ENCODE measurements around the gene GJA9.
A peak's percentile ranks its signal among the peaks of the same experiment; 100 is the strongest.

The GJA9 gene

GRCh38 chr1:38833146-38833545, 48.2 kb downstream of the GJA9 start:
- Histone ChIP-seq H3K9ac (ENCODE audit: low read length) (no peak overlapping the region), H3K18ac (ENCODE audit: low read length) (no peak overlapping the region), H4K12ac (ENCODE audit: low read depth, low read length) (no peak overlapping the region), H3K9me3 (ENCODE audit: insufficient read depth, low read depth, low read length) (no peaks in the 10 kb centered on the region), H3K27me3 (ENCODE audit: insufficient read depth, low read length) (no peaks in the 10 kb centered on the region), H3K4me1 (ENCODE audit: control insufficient read depth in 1 of 2, insufficient read depth in 2 of 2, low read length in 2 of 2) (no peaks in the 10 kb centered on the region), H2BK12ac (ENCODE audit: low read length) (no peak overlapping the region), H2BK120ac (ENCODE audit: insufficient read depth, low read length, poor library complexity) (no peak overlapping the region), H2AK5ac (ENCODE audit: low read length) (no peak overlapping the region), H3K23ac (ENCODE audit: low read length) (no peak overlapping the region), H3K27ac (ENCODE audit: low read depth, low read length) (no peak overlapping the region), H3K79me1 (ENCODE audit: low read length) (no peaks in the 10 kb centered on the region), H2AFZ (ENCODE audit: insufficient read depth, low read length, poor library complexity) (no peak overlapping the region), H4K91ac (ENCODE audit: low read depth, low read length) (no peak overlapping the region), H3K14ac (ENCODE audit: low read length) (no peak overlapping the region), H3K4me2 (ENCODE audit: low read length) (no peak overlapping the region), H4K8ac (ENCODE audit: low read depth, low read length) (no peak overlapping the region), H3K4me3 (ENCODE audit: low read depth, low read length) (no peak overlapping the region), H3K36me3 (ENCODE audit: control insufficient read depth in 1 of 2, insufficient read depth in 2 of 2, low read length in 2 of 2) (peaks cover 0 to 5% of the 10 kb centered on the region in 2 experiments), H3K4ac (ENCODE audit: low read depth, low read length) (no peak overlapping the region), H3K79me2 (ENCODE audit: control insufficient read depth, insufficient read depth, low read length, poor library complexity) (no peaks in the 10 kb centered on the region), H2BK5ac (ENCODE audit: low read depth, low read length, poor library complexity) (no peak overlapping the region)
- DNase-seq: no peak
- no CpG with 5 or more reads among the region's 3 CpGs for WGBS (ENCODE audit: extremely low coverage, insufficient coverage, insufficient read length)

- no peak overlapping the region for H3K27ac ChIP-seq (ENCODE audit: low read depth, low read length)
- H3K27me3 ChIP-seq (ENCODE audit: insufficient read depth, low read length): no peaks in the 10 kb centered on the region
- H3K4me1 ChIP-seq (ENCODE audit: control insufficient read depth in 1 of 2, insufficient read depth in 2 of 2, low read length in 2 of 2): no peaks in the 10 kb centered on the region
- WGBS (ENCODE audit: extremely low coverage, insufficient coverage, insufficient read length): no CpG with 5 or more reads among the region's 3 CpGs
- H3K18ac ChIP-seq (ENCODE audit: low read length): no peak overlapping the region
- no peak overlapping the region for H3K9ac ChIP-seq (ENCODE audit: low read length)
- H3K79me1 ChIP-seq (ENCODE audit: low read length): no peaks in the 10 kb centered on the region
- no peak overlapping the region for H4K91ac ChIP-seq (ENCODE audit: low read depth, low read length)
- DNase-seq: no peak
- no peaks in the 10 kb centered on the region for H3K9me3 ChIP-seq (ENCODE audit: insufficient read depth, low read depth, low read length)
- H3K14ac ChIP-seq (ENCODE audit: low read length): no peak overlapping the region
- no peak overlapping the region for H3K4me2 ChIP-seq (ENCODE audit: low read length)
- H2AK5ac ChIP-seq (ENCODE audit: low read length): no peak overlapping the region
- H4K12ac ChIP-seq (ENCODE audit: low read depth, low read length): no peak overlapping the region
- H2BK5ac ChIP-seq (ENCODE audit: low read depth, low read length, poor library complexity): no peak overlapping the region
- no peak overlapping the region for H3K4me3 ChIP-seq (ENCODE audit: low read depth, low read length)
- H2BK120ac ChIP-seq (ENCODE audit: insufficient read depth, low read length, poor library complexity): no peak overlapping the region
- H2BK12ac ChIP-seq (ENCODE audit: low read length): no peak overlapping the region
- no peak overlapping the region for H3K4ac ChIP-seq (ENCODE audit: low read depth, low read length)
- no peak overlapping the region for H2AFZ ChIP-seq (ENCODE audit: insufficient read depth, low read length, poor library complexity)
- no peak overlapping the region for H3K23ac ChIP-seq (ENCODE audit: low read length)
- no peak overlapping the region for H4K8ac ChIP-seq (ENCODE audit: low read depth, low read length)
- H3K79me2 ChIP-seq (ENCODE audit: control insufficient read depth, insufficient read depth, low read length, poor library complexity): no peaks in the 10 kb centered on the region
- peaks cover 0 to 2% of the 10 kb centered on the region in 2 experiments for H3K36me3 ChIP-seq (ENCODE audit: control insufficient read depth in 1 of 2, insufficient read depth in 2 of 2, low read length in 2 of 2)
Measured at GRCh38 chr1:38832370-38832734, 49.0 kb downstream of the GJA9 start.

- WGBS (ENCODE audit: extremely low coverage, insufficient coverage, insufficient read length): no CpG with 5 or more reads among the region's 6 CpGs
Measured at GRCh38 chr1:38831731-38832369, 49.5 kb downstream of the GJA9 start.

GRCh38 chr1:38829368-38829767, 52.0 kb downstream of the GJA9 start:
- DNase-seq: no peak
- no peak overlapping the region for H2BK5ac ChIP-seq (ENCODE audit: low read depth, low read length, poor library complexity)
- WGBS (ENCODE audit: extremely low coverage, insufficient coverage, insufficient read length): no CpG with 5 or more reads among the region's 1 CpG

More at GRCh38 chr1:38831731-38832369, 49.5 kb downstream of the GJA9 start:
- H2AFZ ChIP-seq (ENCODE audit: insufficient read depth, low read length, poor library complexity): no peak overlapping the region
- no peak overlapping the region for H3K23ac ChIP-seq (ENCODE audit: low read length)
- H3K4me3 ChIP-seq (ENCODE audit: low read depth, low read length): no peak overlapping the region
- peak; percentile 29 to 70 for DNase-seq
- H3K14ac ChIP-seq (ENCODE audit: low read length): no peak overlapping the region
- no peaks in the 10 kb centered on the region for H3K9me3 ChIP-seq (ENCODE audit: insufficient read depth, low read depth, low read length)
- no peak overlapping the region for H4K12ac ChIP-seq (ENCODE audit: low read depth, low read length)
- H3K36me3 ChIP-seq (ENCODE audit: control insufficient read depth in 1 of 2, insufficient read depth in 2 of 2, low read length in 2 of 2): no peaks in the 10 kb centered on the region
- H3K9ac ChIP-seq (ENCODE audit: low read length): no peak overlapping the region
- H3K27me3 ChIP-seq (ENCODE audit: insufficient read depth, low read length): no peaks in the 10 kb centered on the region
- no peak overlapping the region for H2BK12ac ChIP-seq (ENCODE audit: low read length)
- H4K91ac ChIP-seq (ENCODE audit: low read depth, low read length): no peak overlapping the region
- no peak overlapping the region for H2BK120ac ChIP-seq (ENCODE audit: insufficient read depth, low read length, poor library complexity)
- no peaks in the 10 kb centered on the region for H3K79me2 ChIP-seq (ENCODE audit: control insufficient read depth, insufficient read depth, low read length, poor library complexity)
- no peak overlapping the region for H4K8ac ChIP-seq (ENCODE audit: low read depth, low read length)
- no peaks in the 10 kb centered on the region for H3K79me1 ChIP-seq (ENCODE audit: low read length)
- no peak overlapping the region for H3K18ac ChIP-seq (ENCODE audit: low read length)
- H3K4ac ChIP-seq (ENCODE audit: low read depth, low read length): no peak overlapping the region
- no peak overlapping the region for H2BK5ac ChIP-seq (ENCODE audit: low read depth, low read length, poor library complexity)
- H3K4me1 ChIP-seq (ENCODE audit: control insufficient read depth in 1 of 2, insufficient read depth in 2 of 2, low read length in 2 of 2): no peaks in the 10 kb centered on the region
- no peak overlapping the region for H3K4me2 ChIP-seq (ENCODE audit: low read length)
- H3K27ac ChIP-seq (ENCODE audit: low read depth, low read length): no peak overlapping the region
- H2AK5ac ChIP-seq (ENCODE audit: low read length): no peak overlapping the region

More at GRCh38 chr1:38829368-38829767, 52.0 kb downstream of the GJA9 start:
- Histone ChIP-seq H3K23ac (ENCODE audit: low read length) (no peak overlapping the region), H3K18ac (ENCODE audit: low read length) (no peak overlapping the region), H3K4me3 (ENCODE audit: low read depth, low read length) (no peak overlapping the region), H2AFZ (ENCODE audit: insufficient read depth, low read length, poor library complexity) (no peak overlapping the region), H3K27me3 (ENCODE audit: insufficient read depth, low read length) (no peaks in the 10 kb centered on the region), H3K9ac (ENCODE audit: low read length) (no peak overlapping the region), H3K79me2 (ENCODE audit: control insufficient read depth, insufficient read depth, low read length, poor library complexity) (no peaks in the 10 kb centered on the region), H3K4me1 (ENCODE audit: control insufficient read depth in 1 of 2, insufficient read depth in 2 of 2, low read length in 2 of 2) (no peaks in the 10 kb centered on the region), H2BK12ac (ENCODE audit: low read length) (no peak overlapping the region), H3K79me1 (ENCODE audit: low read length) (no peaks in the 10 kb centered on the region), H4K91ac (ENCODE audit: low read depth, low read length) (no peak overlapping the region), H4K8ac (ENCODE audit: low read depth, low read length) (no peak overlapping the region), H4K12ac (ENCODE audit: low read depth, low read length) (no peak overlapping the region), H3K4ac (ENCODE audit: low read depth, low read length) (no peak overlapping the region), H3K4me2 (ENCODE audit: low read length) (no peak overlapping the region), H3K36me3 (ENCODE audit: control insufficient read depth in 1 of 2, insufficient read depth in 2 of 2, low read length in 2 of 2) (no peaks in the 10 kb centered on the region), H3K27ac (ENCODE audit: low read depth, low read length) (no peak overlapping the region), H3K14ac (ENCODE audit: low read length) (no peak overlapping the region), H2BK120ac (ENCODE audit: insufficient read depth, low read length, poor library complexity) (no peak overlapping the region), H3K9me3 (ENCODE audit: insufficient read depth, low read depth, low read length) (no peaks in the 10 kb centered on the region), H2AK5ac (ENCODE audit: low read length) (no peak overlapping the region)

Data from trophoblast cell (in vitro differentiated cells and primary cell).